Subcutaneous adipose tissue (tissue), 4 donors: ENCODE measurements around the gene NFATC1. TPM values are rescaled to one million over a fixed set of nuclear protein-coding genes. Genes with fewer than 3 reads are reported as not detected.

ENCODE experiments used
- CTCF ChIP-seq: fragments of 450-650 bp; IDR thresholded peaks from one replicate; pipeline ENCODE4 v1.5.1; 2016; ENCODE audit warnings: low read depth, mild to moderate bottlenecking, control low read depth, antibody characterized with exemption, moderate library complexity
- total RNA-seq, 4 donors: library from RNA; depleted of rRNA; stranded (reverse); fragments of >200 nt; gene quantifications; one replicate each; pipeline ENCODE4 v1.1.0, GENCODE V29; 2016

NFATC1 gene
- total RNA-seq, 4 donors from 2014 or later: 9.8 to 17.2 (median 11.5) TPM

DNA sequence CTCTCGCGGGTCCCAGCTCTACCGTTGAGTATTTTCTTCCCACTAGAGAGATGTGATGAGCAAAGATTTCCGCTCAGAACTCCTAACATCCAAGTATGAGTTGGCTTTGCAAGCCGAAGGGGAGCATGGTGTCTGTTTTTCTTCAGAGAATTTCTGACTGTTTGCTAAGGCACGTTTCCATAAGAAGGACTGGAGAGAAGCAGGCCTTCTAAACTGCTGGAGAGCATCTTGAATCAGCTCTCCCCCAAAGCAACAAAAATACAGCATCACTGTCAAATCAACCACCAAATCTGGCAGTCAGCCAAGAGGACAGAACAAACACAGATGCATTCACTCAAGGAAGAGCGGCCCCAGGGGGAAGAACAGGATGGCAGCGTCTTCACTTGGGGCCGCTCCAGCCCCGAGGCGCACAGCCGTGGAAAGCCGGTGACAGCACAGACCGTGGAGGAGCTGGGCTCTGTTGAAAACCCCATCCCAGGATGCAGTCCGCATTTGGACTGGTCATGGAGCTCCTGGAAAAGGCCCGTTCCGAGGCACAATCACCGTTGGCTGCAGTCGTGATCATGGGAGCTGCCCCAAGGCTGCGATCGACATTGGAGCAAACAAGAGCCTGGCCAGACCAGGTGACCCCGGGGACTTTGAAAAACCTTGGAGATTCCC lies 101.4 kb downstream of the NFATC1 start:
- no peak for TF ChIP-seq CTCF

GRCh38 chr18:79497638-79498081 lies 101.9 kb downstream of the NFATC1 start:
- no peak for TF ChIP-seq CTCF

GRCh38 chr18:79498662-79499061 lies 102.9 kb downstream of the NFATC1 start:
- TF ChIP-seq CTCF: no peak

DNA sequence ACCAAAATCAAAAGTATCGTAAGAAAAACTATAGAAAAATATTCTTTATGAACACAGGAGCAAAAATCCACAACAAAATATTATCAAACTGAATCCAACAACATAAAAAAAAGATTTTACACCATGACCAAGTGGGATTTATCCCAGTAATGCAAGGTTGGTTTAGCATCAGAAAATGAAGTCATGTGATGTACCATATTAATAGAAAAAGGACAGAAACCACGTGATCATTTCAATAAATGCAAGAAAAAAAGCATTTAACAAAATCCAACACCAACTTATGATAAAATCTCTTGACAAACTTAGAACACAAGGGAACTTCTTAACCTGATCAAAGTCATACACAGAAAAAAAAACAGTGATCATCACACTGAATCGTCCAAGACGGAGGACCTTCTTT lies 105.3 kb downstream of the NFATC1 start:
- TF ChIP-seq CTCF: no peak

DNA sequence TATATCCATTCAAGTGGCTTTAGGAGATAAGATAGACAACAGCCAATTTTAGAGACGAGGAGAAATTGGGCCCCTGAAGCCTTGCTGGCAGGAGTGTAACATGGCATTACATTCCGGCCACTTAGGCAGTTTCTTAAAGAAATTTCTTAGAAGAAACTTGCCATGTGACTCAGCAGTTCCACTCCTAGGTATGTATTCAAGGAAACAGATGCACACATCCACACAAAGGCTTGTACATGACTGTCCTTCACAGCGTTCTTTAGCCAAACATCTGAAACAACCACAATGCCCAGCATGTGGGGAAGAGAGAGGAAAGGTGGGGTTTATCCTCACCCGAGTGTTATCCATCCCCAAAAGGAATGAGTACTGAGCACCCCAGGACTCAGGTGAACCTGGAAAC lies 107.1 kb downstream of the NFATC1 start:
- no peak for TF ChIP-seq CTCF

DNA sequence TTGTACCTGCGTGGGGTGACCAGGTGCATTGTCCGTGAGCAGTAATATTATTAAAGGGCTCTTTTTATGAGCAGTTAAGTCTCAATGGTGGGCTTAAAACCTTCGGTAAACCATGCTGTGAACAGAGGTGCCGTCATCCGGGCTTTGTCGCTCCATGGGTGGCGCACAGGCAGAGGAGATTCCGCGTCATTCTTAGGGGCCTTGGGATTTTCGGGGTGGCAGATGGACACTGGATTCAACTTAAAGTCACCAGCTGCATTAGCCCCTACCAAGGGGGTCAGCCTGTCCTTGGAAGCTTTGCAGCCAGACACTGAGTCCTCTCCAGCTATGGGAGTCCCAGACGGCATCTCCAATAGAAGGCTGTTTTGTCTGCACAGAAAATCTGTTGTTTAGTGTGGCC lies 107.7 kb downstream of the NFATC1 start:
- no peak for TF ChIP-seq CTCF

DNA sequence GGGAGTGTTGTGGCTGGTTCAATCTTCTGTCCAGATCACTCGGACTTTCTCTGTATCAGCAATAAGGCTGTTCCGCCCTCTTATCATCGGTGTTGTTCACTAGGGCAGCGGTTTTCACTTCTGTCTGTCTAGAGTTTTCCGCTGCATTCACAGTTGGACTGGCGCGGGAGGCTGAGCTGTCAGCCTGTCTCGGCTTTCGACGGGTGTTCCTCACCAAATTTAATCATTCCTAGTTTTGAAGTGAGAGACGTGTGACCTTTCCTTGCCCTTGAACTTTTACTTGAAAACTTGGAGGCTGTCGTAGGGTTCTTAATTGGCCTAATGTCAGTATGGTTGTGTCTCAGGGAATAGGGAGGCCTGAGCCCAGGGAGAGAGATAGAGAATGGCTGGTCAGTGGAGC lies 108.3 kb downstream of the NFATC1 start:
- TF ChIP-seq CTCF: no peak
